Measurements from ENCODE around the gene ANKRD24. TPM values are rescaled to one million over a fixed set of nuclear protein-coding genes. Genes with fewer than 3 reads are reported as not detected.
"Not testable (repeated sequence)": the region's sequence is repeated elsewhere in the genome, so short reads cannot be mapped to it uniquely, and the experiment has no call there.

ANKRD24 gene
- total RNA-seq, 2 experiments from 2014 or later: 0.60 to 0.72 TPM

DNA sequence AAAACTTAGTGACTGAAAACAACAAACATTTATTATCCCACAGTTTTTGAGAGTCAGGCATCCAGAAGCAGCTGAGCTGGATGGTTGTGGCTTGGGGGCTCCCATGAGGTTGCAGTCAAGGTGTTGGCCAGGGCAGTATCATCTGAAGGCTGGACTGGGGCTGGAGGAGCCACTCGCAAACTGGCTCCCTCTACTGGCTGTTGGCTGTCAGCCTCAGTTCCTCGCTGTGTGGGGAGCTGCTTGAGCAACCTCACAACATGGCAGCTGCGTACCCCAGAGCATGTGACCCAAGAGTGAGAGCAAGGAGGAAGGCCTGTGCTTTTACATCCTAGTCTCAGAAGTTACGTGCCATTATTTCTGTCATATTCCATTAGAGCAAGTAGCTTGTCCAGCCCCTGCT lies 74.1 kb downstream of the ANKRD24 start:
- peaks cover 59% of the 10 kb centered on the region for H3K36me3 Mint-ChIP-seq (ENCODE audit: low read depth)
- no peaks in the 10 kb centered on the region for H3K27me3 Mint-ChIP-seq
- CTCF ChIA-PET: interaction anchor here (0.5 to 1.1 kb wide), 4 partner anchors 8 to 116 kb away, joined by 3 read pairs; partner anchors contain the start of gene YJU2
- peaks cover 2% of the 10 kb centered on the region for H3K4me1 Mint-ChIP-seq
- POLR2A ChIA-PET: no interaction called here
- no peak for DNase-seq
- no peak overlapping the region for H3K27ac Mint-ChIP-seq
- H3K9me3 Mint-ChIP-seq: peaks cover 8% of the 10 kb centered on the region
- no peak overlapping the region for H3K4me3 Mint-ChIP-seq

DNA sequence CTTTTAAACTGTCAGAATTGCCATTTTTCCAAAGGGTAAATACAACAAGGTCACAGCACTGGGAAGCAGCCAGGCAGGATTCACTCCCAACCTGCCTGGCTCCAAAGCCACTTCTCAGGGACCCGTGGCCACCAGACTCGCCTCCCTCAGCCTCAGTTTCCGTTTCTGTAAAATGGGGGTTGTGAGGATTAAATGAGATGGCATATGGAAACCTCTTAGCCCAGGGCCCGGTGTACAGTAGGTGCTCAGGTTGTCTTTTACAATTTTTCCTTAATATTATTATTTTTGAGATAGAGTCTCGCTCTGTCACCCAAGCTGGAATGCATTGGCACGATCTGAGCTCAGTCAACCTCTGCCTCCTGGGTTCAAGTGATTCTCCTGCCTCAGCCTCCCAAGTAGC lies 74.5 kb downstream of the ANKRD24 start:
- peaks cover 55% of the 10 kb centered on the region for H3K36me3 Mint-ChIP-seq (ENCODE audit: low read depth)
- H3K27ac Mint-ChIP-seq: no peak overlapping the region
- peaks cover 8% of the 10 kb centered on the region for H3K9me3 Mint-ChIP-seq
- no peak overlapping the region for H3K4me3 Mint-ChIP-seq
- POLR2A ChIA-PET: no interaction called here
- DNase-seq: no peak
- H3K27me3 Mint-ChIP-seq: no peaks in the 10 kb centered on the region
- CTCF ChIA-PET: interaction anchor here (0.7 to 1.1 kb wide), 3 partner anchors 8 to 86 kb away, joined by 3 read pairs; partner anchors contain the start of gene YJU2
- H3K4me1 Mint-ChIP-seq: peaks cover 2% of the 10 kb centered on the region

DNA sequence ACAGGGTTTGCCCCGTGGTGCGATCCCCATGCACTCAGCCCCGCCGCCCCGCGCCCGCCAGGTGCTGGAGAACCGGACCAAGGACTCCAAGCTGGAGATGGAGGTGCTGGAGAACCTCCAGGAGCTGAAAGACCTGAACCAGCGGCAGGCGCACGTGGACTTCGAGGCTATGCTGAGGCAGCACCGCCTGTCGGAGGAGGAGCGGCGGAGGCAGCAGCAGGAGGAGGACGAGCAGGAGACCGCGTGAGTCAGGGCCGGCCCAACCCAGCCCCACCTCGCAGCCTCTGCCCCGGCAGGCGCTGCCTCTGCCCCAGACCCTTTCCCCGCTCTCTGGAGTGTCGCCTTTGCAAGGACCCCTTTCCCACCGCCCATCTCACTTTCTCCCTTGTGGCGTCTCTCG lies 75.7 kb downstream of the ANKRD24 start:
- POLR2A ChIA-PET: no interaction called here
- Mint-ChIP-seq H3K27me3 (no peaks in the 10 kb centered on the region), H3K4me1 (peaks cover 4% of the 10 kb centered on the region), H3K9me3 (peaks cover 8% of the 10 kb centered on the region), H3K27ac (no peak overlapping the region), H3K36me3 (ENCODE audit: low read depth) (peaks cover 46% of the 10 kb centered on the region), H3K4me3 (no peak overlapping the region)
- DNase-seq: no peak
- CTCF ChIA-PET: interaction anchor here (1.2 kb wide), 1 partner anchor 9 kb away, joined by 3 read pairs; no protein-coding TSS in a partner anchor

DNA sequence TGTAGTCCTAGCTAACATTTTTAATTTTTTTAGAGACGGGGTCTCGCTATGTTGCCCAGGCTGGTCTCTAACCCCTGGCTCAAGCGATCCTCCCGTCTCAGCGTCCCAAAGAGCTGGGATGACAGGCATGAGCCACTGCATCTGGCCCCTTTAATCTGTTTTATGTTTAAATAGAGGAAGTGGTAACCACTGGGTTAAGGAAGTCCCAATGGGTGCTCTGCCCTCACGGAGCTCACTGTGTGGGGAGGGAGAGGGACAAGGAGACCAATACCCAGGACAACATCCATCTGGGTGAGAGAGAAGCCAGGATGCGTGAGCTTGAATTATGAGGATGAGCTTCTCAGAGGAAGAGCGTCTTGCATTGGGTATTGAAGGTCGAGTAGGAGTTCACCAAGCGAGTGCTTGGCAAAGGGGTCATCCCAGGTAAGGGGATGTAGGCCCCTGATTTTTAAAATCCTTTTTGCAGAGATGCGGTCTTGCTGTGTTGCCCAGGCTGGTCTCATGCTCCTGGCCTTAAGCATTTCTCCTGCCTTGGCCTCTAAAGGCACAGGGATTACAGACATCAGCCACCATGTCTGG lies 78.2 kb downstream of the ANKRD24 start:
- Mint-ChIP-seq H3K27ac (no peak overlapping the region), H3K4me3 (no peak overlapping the region), H3K27me3 (no peaks in the 10 kb centered on the region), H3K9me3 (no peaks in the 10 kb centered on the region), H3K4me1 (peaks cover 19% of the 10 kb centered on the region), H3K36me3 (ENCODE audit: low read depth) (peaks cover 31% of the 10 kb centered on the region)
- ChIA-PET POLR2A (no interaction called here), CTCF (interaction anchor here (0.6 kb wide), 1 partner anchor 33 kb away, joined by 4 read pairs; no protein-coding TSS in a partner anchor)
- no peak for DNase-seq

DNA sequence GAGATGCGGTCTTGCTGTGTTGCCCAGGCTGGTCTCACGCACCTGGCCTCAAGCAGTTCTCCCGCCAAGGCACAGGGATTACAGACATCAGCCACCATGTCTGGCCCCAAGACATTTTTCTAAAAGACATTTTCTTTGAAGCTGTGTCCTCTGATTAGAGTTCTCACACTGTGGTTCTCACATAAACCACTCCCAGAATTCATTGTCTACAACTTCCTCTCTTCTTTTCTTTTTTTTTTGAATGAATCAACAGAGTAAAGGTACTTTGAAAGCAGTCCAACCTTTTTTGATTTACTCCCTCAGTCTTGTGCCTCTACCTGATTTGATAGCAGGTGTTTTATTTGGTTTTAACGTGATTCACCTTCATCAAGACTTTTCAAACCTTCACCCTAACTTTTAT lies 82.3 kb downstream of the ANKRD24 start:
- DNase-seq: no peak
- ChIA-PET POLR2A (no interaction called here), CTCF (interaction anchor here (0.6 to 2.4 kb wide), 3 partner anchors 8 to 504 kb away, joined by 3 to 6 read pairs (median 3); partner anchors contain the start of gene SH3GL1)
- H3K27me3 Mint-ChIP-seq: no peaks in the 10 kb centered on the region
- H3K4me1 Mint-ChIP-seq: peaks cover 37% of the 10 kb centered on the region
- peaks cover 37% of the 10 kb centered on the region for H3K36me3 Mint-ChIP-seq (ENCODE audit: low read depth)
- peak overlapping the region; percentile 30 for H3K4me3 Mint-ChIP-seq
- no peaks in the 10 kb centered on the region for H3K9me3 Mint-ChIP-seq
- peak overlapping the region; percentile 83 for H3K27ac Mint-ChIP-seq

DNA sequence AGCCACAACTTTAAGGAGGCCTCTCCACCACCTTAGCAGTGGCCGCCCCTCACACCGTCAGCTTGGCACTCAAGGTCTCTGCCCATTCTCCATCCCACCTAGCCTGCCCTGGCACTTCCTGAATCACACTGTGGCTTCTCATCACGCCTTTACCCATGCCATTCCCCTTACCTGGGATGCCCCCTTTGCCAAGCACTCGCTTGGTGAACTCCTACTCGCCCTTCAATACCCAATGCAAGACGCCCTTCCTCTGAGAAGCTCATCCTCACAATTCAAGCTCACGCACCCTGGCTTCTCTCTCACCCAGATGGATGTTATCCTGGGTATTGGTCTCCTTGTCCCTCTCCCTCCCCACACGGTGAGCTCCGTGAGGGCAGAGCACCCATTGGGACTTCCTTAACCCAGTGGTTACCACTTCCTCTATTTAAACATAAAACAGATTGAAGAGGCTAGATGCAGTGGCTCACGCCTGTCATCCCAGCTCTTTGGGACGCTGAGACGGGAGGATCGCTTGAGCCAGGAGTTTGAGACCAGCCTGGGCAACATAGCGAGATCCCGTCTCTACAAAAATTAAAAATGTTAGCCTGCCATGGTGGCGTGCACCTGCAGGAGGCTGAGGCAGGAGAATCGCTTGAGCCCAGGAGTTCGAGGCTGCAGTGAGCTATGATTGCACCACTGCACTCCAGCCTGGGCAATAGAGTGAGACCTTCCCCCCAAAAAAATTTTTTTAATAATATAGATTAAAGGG lies 83.9 kb downstream of the ANKRD24 start:
- peaks cover 35% of the 10 kb centered on the region for H3K4me1 Mint-ChIP-seq
- no peak overlapping the region for H3K27ac Mint-ChIP-seq
- H3K27me3 Mint-ChIP-seq: no peaks in the 10 kb centered on the region
- ChIA-PET POLR2A (interaction anchor here (1.0 kb wide), 1 partner anchor 86 kb away, joined by 3 read pairs; no protein-coding TSS in a partner anchor), CTCF (interaction anchor here (0.6 to 3.1 kb wide), 29 partner anchors 8 to 268 kb away, joined by 3 to 33 read pairs (median 5); partner anchors contain the start of genes CHAF1A, HDGFL2, MPND and PLIN5)
- peaks cover 33% of the 10 kb centered on the region for H3K36me3 Mint-ChIP-seq (ENCODE audit: low read depth)
- no peak for DNase-seq
- H3K4me3 Mint-ChIP-seq: no peak overlapping the region
- no peaks in the 10 kb centered on the region for H3K9me3 Mint-ChIP-seq

DNA sequence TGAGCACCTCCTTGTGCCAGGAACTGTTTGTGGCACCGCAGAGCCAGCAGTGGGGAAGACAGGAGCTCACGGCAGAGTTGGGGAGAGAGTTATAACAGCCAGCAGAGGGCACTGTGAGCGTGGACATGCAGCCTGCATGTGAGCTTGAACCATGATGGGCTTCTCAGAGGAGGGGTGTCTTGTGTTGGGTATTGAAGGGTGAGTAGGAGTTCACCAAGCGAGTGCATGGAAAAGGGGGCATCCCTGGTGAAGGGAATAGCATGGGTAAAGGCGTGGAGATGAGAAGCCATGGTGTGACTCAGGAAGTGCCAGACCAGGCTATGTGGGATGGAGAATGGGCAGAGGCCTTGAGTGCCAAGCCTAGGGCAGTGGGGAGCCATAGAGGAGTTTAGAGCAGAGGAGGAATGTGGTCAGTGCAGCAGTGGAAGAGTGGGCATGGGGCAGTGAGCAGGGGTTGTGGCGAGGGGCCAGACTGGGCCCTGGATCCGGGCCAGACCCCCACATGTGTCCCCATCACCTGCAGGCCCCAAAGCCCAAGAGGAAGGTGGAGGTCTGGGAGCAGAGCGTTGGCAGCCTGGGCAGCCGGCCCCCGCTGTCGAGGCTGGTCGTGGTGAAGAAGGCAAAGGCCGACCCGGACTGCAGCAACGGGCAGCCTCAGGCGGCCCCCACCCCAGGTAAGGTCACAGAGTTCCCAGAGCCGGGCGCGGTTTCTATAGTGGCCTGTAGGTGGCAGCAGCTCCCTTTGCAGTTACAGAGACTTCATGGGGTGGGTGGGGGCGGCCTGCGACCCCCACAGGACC lies 84.8 kb downstream of the ANKRD24 start:
- peaks cover 35% of the 10 kb centered on the region for H3K4me1 Mint-ChIP-seq
- H3K4me3 Mint-ChIP-seq: no peak overlapping the region
- ChIA-PET POLR2A (interaction anchor here (0.6 to 1.0 kb wide), 2 partner anchors 78 to 85 kb away, joined by 3 read pairs; no protein-coding TSS in a partner anchor), CTCF (interaction anchor here (0.6 to 3.1 kb wide), 29 partner anchors 8 to 268 kb away, joined by 3 to 33 read pairs (median 5); partner anchors contain the start of genes CHAF1A, HDGFL2, MPND and PLIN5)
- H3K27me3 Mint-ChIP-seq: no peaks in the 10 kb centered on the region
- peaks cover 39% of the 10 kb centered on the region for H3K36me3 Mint-ChIP-seq (ENCODE audit: low read depth)
- H3K9me3 Mint-ChIP-seq: no peaks in the 10 kb centered on the region
- peak; percentile 74 for DNase-seq
- no peak overlapping the region for H3K27ac Mint-ChIP-seq

DNA sequence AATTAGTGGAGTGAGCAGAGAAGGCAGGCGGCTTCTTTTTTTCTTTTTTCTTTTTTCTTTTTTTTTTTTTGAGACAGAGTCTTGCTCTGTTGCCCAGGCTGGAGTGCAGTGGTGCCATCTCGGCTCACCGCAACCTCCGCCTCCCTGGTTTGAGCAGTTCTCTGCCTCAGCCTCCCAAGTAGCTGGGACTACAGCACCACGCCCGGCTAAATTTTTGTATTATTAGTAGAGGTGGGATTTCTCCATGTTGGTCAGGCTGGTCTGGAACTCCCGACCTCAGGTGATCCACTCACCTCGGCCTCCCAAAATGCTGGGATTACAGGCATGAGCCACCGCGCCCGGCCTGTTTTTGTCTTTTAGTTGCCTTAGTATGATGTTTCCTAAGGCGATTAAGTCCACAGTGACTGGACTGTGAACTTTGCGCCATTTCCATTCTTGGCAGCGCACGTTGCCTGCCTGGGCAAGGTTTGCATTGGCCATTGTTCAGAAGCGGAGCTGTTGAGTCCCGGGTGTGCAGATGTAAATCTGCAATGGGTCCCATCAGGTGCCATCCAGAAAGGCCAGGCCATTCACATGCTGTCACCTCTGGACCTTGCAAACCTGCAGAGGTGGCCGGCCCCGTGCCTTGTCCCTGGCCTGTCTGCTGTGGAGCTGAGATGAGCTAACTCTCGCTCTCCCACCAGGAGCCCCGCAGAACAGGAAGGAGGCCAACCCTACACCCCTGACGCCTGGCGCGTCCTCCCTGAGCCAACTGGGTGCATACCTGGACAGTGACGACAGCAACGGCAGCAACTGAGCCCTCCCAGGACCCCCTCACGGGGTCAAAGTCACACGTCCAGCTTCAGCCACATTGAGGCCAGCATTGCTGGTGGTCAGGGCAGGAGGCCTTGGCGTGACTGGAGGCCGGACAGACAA lies 85.7 kb downstream of the ANKRD24 start:
- Mint-ChIP-seq H3K36me3 (ENCODE audit: low read depth) (peaks cover 39% of the 10 kb centered on the region), H3K9me3 (no peaks in the 10 kb centered on the region), H3K27me3 (no peaks in the 10 kb centered on the region), H3K4me3 (no peak overlapping the region), H3K4me1 (peaks cover 34% of the 10 kb centered on the region), H3K27ac (no peak overlapping the region)
- DNase-seq: no peak
- ChIA-PET POLR2A (no interaction called here), CTCF (interaction anchor here (0.7 to 3.1 kb wide), 15 partner anchors 9 to 267 kb away, joined by 3 to 33 read pairs (median 6); partner anchors contain the start of genes CHAF1A, MPND, PLIN5 and SH3GL1)

DNA sequence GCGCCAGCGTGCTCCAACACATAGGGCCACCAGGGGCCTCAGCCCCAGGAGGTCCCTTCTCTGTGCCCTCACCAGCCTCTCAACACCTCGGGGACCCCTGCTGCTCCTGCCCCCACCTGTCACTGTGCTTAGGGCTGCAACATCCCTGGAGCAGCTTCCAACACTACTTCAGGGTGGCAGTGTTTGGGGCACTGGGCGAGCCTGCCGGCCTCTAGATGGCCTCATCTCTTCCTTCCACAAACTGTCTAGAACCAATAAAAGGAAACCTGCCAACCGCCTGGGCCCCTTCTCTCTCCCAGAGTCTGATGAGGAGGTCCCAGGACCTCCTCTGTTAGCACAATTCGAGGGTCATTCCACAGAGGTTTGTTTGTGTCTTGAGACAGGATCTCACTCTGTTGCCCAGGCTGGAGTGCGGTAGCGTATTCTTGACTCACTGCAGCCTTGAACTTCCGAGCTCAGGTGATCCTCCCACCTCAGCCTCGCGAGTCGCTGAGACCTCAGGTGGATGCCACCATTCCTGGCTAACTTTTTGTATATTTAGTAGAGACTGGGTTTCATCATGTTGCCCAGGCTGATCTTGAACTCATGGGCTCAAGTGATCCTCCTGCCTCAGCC lies 86.4 kb downstream of the ANKRD24 start:
- H3K27me3 Mint-ChIP-seq: no peaks in the 10 kb centered on the region
- H3K9me3 Mint-ChIP-seq: no peaks in the 10 kb centered on the region
- H3K4me1 Mint-ChIP-seq: peaks cover 30% of the 10 kb centered on the region
- no peak for DNase-seq
- POLR2A ChIA-PET: no interaction called here
- peaks cover 36% of the 10 kb centered on the region for H3K36me3 Mint-ChIP-seq (ENCODE audit: low read depth)
- no peak overlapping the region for H3K27ac Mint-ChIP-seq
- CTCF ChIA-PET: interaction anchor here (1.3 to 3.1 kb wide), 3 partner anchors 10 to 255 kb away, joined by 3 to 33 read pairs (median 18); partner anchors contain the start of genes CHAF1A and SH3GL1
- no peak overlapping the region for H3K4me3 Mint-ChIP-seq

DNA sequence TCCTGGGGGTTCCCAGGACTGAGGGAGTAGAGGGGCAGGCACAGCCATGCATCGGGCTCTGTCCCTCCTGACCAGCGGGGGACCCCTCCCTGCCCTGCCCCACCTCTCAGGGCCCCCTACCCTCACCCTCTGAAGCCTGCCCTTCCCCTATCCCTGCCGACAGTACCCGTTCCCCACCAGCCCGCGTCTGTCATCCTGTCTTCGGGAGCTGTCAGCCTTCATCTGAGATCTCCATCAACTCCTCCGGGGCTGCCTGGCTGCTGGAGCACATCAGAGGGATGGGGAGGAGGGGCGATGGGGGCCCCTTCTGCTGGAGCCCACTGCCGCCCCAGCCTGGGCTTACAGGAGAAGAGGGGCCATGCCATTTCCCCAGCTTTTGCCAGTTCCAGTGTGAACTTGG lies 90.4 kb downstream of the ANKRD24 start:
- POLR2A ChIA-PET: no interaction called here
- H3K36me3 Mint-ChIP-seq (ENCODE audit: low read depth): peaks cover 14% of the 10 kb centered on the region
- H3K9me3 Mint-ChIP-seq: no peaks in the 10 kb centered on the region
- CTCF ChIA-PET: no interaction called here
- H3K27ac Mint-ChIP-seq: peak overlapping the region; percentile 41
- DNase-seq: no peak
- H3K4me3 Mint-ChIP-seq: no peak overlapping the region
- no peaks in the 10 kb centered on the region for H3K4me1 Mint-ChIP-seq
- peaks cover 3% of the 10 kb centered on the region for H3K27me3 Mint-ChIP-seq

DNA sequence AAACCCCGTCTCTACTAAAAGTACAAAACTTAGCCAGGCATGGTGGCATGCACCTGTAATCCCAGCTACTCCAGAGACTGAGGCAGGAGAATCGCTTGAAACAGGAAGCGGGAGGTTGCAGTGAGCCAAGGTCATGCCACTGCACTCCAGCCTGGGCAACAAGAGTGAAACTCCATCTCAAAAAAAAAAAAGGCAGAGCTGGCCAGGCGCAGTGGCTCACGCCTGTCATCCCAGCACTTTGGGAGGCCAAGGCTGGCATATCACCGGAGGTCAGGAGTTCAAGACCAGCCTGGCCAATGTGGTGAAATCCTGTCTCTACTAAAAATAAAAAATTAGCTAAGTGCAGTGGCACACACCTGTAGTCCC lies 91.8 kb downstream of the ANKRD24 start:
- H3K27ac Mint-ChIP-seq; H3K4me1 Mint-ChIP-seq; H3K9me3 Mint-ChIP-seq; DNase-seq; H3K36me3 Mint-ChIP-seq (ENCODE audit: low read depth); H3K4me3 Mint-ChIP-seq; POLR2A ChIA-PET: not testable (repeated sequence)
- peaks cover 10% of the 10 kb centered on the region for H3K27me3 Mint-ChIP-seq
- CTCF ChIA-PET: interaction anchor here (0.6 to 1.2 kb wide), 4 partner anchors 11 to 602 kb away, joined by 3 to 5 read pairs (median 3); no protein-coding TSS in a partner anchor
